GM18861 (cell line): Measurements from ENCODE around the gene FBLN7.
"Not testable (repeated sequence)": the region's sequence is repeated elsewhere in the genome, so short reads cannot be mapped to it uniquely, and the experiment has no call there.

Experiments
- ATAC-seq: cut with Tn5 transposase; IDR thresholded peaks from one replicate; pipeline ENCODE4 v1.9.1; 2021; ENCODE audit not compliant: unreplicated experiment

FBLN7 gene

DNA sequence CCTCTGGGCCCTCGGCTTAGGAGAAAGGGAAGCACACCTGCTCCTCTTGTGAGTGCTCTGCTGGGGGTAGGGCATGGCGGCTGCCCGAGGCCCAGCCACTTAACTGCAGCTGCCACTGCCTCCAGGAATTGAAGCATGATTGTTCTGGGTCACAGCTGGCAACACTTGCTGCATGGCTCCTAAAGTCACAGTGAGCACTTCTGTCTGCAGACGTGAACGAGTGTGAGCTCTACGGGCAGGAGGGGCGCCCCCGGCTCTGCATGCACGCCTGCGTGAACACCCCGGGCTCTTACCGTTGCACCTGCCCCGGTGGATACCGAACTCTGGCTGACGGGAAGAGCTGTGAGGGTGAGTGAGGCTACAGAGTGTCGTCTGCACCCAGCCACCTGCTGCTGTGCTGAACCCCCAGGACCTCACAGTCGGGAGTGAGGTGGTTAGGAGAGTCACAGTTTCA, 44.4 kb downstream of the FBLN7 start:
- no peak for ATAC-seq

DNA sequence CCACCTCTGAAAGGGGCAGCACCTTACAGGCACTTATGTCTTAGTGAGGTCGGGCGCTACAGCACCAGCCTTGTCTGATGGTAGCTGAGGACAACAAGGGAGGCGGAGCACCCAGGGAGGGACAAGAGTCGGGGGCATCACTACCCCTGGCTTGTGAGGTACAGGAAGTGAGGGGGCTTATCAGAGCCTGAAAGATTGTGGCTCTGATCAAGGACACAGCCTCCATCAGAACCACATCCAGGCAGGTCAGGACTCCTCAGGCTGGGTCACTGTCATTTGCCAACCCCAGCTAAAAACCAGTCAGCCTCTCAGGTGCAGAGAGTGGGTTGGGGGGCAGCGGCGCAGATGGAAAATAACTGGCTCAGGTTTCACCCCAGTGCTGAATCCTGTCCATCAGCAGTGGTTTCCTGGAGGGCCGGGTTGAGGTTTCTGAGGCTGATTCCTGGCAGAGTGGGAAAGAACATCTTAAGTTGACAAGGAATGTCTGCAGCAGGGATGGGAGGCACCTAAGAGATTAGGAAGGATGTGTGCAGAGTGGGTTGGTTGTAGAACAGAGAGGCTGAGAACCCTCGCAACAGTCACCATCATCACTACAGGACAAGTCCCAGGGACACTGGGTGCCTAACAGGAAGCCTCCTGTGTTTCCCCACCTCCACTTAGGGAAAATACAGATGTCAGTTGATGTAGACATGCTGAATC, 45.3 kb downstream of the FBLN7 start:
- ATAC-seq: no peak

DNA sequence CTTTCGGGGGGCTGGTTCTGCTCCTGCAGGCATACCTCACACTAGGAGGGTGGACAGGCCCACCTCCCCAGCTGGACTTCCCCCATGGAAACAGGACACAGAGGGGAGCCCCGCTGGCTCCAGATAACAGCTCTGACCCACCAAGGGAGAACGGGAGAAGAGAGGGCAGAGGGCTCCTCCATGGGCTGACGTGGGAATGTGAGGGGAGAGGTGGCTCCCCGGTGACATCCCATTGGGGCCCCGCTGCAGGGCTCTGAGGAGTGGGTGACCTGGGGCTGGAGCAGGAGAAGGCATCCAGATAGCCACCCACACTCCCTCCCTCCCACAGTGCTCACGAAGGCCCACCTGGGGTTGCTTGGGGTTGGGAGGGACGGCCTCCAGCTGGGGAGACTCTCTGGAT, 45.9 kb downstream of the FBLN7 start:
- ATAC-seq: no peak

DNA sequence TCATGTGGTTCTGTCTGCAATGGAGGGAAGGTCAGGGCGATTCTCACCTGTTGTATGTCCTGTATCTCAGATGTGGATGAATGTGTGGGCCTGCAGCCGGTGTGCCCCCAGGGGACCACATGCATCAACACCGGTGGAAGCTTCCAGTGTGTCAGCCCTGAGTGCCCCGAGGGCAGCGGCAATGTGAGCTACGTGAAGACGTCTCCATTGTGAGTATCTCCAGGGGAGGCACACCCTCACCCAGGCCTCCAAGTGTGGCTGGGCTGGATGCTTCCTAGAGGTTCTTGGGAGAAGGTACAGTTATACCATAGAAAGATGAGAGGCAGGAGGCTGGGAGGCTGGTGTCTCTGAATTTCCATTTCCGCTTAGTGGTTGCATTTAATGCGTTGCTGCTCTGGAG, 46.9 kb downstream of the FBLN7 start:
- no peak for ATAC-seq

DNA sequence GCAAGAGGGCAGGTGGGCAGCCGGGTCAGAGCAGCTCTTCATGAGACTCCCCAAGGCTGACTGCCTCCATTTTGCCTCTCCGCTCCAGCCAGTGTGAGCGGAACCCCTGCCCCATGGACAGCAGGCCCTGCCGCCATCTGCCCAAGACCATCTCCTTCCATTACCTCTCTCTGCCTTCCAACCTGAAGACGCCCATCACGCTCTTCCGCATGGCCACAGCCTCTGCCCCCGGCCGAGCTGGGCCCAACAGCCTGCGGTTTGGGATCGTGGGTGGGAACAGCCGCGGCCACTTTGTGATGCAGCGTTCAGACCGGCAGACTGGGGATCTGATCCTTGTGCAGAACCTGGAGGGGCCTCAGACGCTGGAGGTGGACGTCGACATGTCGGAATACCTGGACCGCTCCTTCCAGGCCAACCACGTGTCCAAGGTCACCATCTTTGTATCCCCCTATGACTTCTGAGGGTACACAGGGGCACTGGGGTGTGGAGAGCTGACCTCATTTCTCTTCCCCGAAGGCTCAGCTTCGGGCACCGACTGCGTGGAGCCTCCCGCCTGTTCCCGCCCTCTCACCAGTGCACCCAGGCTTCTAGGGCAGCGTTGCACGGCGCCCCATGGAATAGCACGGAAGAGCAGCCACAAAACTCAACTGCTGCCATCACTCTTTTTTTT, 49.0 kb downstream of the FBLN7 start:
- ATAC-seq: no peak

DNA sequence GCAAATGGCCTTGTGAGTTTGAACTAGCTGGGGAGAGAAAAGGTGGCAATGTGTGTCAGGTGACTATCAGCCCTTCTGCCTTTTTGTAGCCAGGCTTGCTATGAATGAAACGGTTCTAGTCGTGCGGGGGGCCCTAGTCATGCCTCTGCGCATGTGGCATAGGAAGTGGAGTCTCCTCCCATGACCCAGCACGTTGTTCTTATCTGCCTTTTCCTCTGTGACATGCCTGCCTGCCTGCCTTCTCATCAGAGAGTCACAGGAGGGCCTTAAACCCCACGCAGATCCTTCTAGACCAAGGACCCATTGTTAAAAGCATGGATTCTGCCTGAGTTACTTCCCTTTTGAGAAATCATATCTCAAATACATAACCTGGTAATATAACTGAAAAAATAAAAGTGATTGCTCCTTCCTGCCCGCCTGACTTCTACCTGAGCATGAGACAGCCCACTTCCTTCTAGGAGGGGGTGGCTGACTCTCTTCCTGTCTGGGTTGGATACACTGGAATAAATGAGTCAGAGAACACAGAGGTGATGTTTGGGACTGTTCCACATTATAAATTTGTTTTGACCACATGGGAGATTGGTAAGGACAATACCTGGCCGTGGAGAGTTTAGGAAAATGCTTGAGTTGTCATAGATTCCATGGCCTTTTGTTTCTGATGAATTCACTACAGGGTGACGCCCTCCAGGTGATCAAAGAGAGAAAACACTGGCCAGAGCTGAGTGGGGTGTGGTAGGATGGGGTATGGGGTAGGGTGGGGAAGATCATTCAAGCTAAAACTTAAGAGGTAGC, 49.8 kb downstream of the FBLN7 start:
- no peak for ATAC-seq

DNA sequence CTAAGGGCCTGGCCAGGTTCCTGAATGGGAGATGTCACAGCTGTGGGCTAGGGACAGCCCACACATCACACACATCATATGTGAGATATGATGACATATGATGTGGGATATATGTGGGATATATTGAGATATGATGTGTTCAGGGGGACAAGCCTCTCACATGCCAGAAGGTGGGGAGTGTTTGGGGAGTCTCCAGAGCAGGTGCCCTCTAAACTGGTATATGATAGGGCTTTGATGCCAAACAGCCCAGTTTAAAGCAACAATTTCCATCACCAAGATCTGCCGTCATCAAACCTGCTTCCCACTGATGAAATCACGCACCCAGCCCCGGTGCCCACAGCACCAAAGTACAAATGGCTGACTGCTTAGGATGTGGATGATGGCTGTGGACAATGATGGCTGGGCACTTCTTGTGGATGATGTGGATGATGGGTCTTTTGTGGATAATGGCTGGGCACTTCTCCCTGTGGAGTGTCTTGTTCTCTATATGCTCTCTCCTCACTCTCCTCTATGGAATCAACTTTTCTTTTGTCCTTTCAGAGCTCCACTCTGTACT, 50.9 kb downstream of the FBLN7 start:
- ATAC-seq: no peak

DNA sequence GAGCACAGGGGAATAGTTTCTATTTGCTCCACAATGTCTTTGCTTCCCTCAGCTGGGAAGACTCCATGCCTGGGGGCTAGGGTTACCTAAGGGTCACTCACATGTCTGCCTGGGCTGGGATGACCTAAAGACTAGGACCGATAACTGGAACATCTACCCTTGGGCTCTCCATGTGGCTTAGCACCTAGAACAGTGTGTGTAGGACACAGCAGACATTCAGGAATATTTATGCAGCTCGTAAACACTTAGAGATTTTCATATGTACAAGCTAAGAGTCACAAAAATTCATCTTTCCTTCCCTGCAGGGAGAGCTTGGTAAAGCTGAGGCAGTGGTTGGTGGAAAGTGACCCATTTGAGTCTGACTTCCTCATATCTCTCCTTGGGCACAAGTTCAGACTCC, 55.8 kb downstream of the FBLN7 start:
- ATAC-seq: no peak

DNA sequence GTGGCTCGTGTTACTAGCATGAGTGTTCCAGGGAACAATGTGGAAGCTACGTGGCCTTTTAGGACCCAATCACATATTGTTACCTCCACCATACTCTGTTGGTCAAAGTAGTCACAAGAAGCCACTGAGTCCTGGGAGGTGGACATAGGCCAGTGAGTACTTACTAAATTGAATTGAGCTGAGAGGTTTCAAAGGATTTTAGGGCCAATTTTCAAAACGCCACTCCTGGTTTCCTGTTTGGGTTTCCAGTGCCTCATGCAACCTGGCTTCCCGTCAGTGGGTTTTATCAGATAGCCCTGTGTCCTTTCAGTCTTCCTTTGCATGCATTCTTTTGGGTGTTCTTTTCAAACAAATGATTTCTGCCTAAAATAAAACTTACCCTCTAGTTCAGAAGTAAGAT, 56.3 kb downstream of the FBLN7 start:
- ATAC-seq: no peak

DNA sequence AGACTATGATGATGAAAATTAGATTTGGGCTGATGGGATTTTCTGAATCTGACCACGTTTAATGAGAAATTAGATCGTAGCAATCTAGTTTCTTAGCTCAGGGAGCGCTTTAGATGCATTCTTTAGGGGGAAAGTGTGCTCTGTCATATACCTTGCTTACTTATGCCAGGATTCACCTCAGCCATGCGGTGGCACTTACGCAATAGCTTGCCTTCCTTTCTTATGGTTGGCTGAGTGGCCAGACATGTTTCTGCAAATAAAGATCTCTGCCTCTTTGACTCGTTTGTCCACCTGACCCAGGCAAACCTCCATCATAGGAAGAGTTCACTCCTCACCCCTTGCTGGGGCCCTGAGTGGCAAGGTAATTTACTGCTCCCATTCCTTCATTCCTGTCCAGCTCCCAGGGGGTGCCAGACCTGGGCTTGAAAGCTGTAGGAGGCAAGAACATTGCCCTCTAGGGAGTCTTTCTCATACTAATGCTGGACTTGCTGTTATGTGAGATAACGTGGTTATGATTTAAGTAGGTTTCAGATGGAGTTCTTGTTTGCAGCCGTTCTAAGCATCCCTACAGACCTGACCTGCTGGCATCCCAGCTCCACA, 57.1 kb downstream of the FBLN7 start:
- no peak for ATAC-seq

DNA sequence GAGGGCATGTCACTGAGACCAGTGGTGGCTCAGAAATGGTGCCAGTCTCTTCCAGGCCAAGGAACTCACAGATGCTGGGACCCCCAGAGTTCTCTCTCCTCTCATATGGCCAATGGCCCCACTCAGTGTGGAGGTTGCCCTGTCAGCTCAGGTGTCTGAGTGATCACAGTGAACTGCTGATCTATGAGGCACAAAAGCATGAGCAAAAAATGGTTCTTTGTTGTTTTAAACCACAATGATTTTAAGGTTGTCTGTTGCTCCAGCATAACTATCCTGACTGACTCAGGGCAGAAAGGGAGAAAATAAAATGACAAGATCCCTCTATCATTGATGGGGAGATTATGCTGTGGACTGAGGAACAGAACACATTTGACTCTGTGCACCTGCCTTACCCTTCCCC, 57.8 kb downstream of the FBLN7 start:
- ATAC-seq: no peak

DNA sequence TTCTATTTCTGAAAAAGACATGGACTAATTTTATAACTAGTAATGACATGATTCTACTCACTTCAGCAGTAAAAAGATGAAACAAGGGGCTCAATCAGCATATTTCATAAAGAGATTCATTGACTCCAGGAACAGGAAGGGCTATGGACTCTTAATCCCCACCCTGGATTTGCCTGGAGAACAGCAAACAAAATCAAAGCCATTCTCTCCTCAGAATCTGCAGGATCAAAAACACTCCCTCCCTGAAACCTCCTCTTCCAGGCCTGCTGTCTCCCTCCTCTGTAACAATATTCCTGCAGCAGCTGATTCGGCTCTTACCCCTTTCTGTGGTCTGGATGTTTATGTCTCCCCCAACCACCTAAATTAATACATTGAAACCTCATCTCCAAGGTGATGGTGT, 59.7 kb downstream of the FBLN7 start:
- ATAC-seq: no peak

DNA sequence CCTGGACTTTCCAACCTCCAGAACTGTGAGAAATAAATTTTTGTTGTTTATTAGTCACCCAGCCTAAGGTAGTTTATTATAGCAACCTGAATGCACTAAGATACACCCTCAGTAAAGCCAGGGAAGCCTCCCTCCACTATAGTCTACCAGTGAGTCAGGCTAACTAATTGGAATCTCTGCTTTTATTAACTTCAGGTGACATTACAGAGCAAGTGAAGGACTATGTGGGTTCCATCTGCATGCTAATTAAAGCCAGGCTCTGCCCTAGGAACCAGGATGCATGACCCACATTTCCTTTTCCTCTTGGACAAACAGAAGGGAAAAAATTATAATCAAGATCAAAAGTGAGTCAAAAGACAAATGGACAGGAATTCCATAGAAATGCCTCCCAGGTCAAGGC, 60.6 kb downstream of the FBLN7 start:
- ATAC-seq: no peak

DNA sequence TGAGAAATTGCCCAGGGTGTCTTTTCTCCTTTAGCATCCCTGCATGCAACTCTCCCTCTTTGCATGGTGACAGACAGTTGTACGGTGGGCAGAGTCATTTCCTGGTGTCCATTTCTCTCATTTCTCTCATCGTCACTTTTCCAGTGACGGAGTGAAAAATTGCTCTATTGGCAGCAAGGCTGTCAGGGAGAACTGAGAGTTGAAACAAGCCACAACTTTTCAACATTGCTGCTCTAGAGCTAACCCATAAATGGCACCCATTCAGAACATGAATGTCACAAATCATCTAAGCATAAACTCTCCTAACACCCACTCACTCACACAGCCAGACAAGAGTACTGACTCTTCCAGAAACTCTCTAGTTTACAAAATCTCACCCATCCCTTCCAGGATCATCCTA, 61.0 kb downstream of the FBLN7 start:
- ATAC-seq: no peak

DNA sequence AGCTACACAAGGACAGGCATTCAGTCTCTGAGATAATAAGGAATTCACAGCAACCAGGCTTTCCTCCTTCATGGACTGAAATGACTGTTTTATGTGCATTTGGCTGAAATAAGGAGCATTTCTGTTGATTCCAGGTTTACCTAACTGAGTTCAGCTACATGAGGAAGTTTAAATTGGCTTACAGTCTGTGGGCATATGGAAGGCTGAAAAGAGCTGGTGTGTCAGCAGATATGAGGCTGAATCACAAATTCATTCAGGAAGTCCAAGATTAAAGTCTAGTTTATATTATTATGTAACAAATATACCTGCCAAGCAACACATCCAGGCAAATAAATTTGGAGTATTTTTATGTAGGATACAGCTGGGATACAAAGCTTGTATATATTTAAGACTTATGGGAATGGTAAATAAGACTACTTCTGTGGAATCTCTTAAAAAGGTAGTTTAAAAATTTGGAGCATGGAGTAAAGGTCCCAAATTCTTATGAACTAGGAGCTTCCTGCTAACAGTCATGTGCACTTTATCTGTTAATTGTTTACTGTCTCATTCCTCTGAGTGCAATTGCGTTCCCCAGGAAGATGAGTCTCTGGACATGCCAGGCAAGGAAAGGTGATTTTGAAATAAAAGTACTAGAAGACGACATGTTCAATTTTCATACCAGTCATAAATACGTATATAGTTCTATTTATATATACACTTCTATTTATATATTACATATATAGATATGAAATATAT, 63.7 kb downstream of the FBLN7 start:
- ATAC-seq: no peak

DNA sequence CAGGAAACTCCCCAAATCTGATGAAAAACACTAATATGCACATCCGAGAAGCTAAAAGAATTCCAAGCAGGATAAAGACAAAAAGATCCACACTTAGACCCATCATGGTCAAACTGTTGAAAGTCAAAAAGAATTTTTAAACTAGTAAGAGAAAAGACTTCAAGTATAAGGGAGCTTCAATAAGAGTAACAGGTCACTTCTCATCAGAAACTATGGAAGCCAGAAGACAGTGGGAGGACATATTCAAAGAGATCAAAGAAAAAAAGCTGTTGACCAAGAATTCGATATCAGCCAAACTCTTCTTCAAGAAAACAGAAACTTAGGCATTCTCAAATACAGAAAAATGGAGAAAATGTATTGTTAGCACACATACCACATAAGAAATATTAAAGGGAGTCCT, 66.2 kb downstream of the FBLN7 start:
- ATAC-seq: no peak

DNA sequence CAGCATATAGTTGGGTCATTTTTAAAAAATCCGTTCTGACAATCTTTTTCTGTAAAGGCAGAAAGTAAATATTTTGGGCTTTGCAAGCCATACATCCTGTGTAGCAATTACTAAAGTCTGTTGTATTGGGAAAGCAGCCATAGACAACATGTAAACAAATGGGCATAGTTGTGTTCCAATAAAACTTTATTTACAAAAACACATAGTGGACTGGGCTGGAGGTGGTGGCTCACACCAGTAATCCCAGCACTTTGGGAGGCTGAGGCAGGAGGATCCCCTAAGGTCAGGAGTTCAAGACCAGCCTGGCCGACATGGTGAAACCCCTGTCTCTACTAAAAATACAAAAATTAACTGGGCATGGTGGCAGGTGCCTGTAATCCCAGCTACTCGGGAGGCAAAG, 69.7 kb downstream of the FBLN7 start:
- ATAC-seq: not testable (repeated sequence)

DNA sequence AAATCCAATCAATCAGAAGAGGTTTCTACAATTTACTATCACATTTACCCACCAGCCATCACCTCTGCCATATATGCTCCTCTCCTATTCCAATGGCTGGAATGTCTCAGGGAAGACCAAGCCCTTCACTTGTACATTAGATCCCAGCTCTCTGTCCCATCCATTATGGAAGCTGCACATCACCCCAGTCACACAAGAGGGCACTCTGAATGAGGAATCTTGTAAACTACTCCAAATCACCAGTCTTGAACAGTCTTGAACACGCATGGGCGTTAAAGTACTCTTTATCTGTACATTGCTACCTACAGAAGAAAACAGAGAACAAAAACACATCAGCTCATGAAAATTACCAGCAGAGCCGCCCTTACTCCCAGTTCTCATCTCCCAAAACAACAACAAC, 78.0 kb downstream of the FBLN7 start:
- no peak for ATAC-seq

DNA sequence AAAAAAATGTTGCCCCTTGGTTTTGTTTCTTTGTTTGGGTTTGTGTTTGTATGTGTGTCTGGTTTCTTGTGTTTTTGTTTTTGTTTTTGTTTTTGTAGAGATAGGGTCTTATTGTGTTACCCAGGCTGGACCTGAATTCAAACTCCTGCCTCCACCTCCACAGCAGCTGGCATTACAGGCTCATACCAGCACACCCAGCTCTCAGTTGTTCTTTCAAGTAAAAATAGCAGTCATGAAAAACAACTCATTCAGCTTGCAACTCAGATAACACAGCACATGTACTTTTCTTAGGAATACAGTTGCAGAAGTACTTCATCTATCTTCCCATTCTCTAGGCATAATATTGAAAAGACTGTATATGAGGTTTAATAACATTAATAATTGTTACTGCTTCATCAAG, 79.7 kb downstream of the FBLN7 start:
- ATAC-seq: no peak

DNA sequence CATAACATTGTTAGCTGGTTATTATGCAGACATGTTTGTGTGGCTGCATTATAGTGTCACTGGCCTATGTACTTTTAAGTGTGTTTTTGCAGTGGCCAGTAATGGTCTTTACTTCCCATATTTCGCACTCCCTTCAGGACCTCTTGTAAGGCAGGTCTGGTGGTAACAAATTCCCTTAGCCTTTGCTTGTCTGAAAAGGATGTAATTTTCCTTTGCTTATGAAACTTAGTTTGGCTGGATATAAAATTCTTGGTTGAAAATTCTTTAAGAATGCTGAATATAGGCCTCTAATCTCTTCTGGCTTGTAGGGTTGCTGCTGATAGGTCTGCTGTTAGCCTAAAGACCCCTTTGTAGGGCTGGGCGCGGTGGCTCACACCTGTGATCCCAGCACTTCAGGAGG, 82.0 kb downstream of the FBLN7 start:
- ATAC-seq: no peak

DNA sequence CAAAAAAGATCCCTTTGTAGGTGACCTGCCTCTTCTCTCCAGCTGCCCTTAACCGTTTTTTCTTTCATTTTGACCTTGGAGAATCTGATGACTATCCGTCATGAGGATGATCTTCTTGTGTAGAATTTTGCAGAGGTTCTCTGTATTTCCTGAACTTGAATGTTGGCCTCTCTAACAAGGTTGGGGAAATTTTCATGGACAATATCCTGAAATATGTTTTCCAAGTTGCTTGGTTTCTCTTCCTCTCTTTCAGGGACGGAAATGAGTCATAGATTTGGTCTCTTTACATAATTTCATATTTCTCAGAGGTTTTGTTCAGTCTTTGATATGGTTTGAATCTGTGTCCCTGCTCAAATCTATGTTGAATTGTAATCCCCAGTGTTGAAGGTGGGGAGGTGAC, 82.6 kb downstream of the FBLN7 start:
- ATAC-seq: no peak
